PC-3 (cell line): ENCODE results near the gene PEX16.

ENCODE experiments used
- EZH2 ChIP-seq: fragments of 300-600 bp; sonication (generic); IDR thresholded peaks from one replicate; pipeline ENCODE4 v1.6.1; 2017; ENCODE audit warnings: antibody characterized with exemption, mild to moderate bottlenecking, low read length; ENCODE audit not compliant: unreplicated experiment
- TF ChIP-seq, protein P1 (sequence below): fragments of 300-600 bp; sonication (generic); conservative IDR thresholded peaks from 2 replicates; pipeline ENCODE4 v1.5.1; 2017; ENCODE audit warnings: antibody characterized with exemption, low read depth, mild to moderate bottlenecking, low read length

DNA sequence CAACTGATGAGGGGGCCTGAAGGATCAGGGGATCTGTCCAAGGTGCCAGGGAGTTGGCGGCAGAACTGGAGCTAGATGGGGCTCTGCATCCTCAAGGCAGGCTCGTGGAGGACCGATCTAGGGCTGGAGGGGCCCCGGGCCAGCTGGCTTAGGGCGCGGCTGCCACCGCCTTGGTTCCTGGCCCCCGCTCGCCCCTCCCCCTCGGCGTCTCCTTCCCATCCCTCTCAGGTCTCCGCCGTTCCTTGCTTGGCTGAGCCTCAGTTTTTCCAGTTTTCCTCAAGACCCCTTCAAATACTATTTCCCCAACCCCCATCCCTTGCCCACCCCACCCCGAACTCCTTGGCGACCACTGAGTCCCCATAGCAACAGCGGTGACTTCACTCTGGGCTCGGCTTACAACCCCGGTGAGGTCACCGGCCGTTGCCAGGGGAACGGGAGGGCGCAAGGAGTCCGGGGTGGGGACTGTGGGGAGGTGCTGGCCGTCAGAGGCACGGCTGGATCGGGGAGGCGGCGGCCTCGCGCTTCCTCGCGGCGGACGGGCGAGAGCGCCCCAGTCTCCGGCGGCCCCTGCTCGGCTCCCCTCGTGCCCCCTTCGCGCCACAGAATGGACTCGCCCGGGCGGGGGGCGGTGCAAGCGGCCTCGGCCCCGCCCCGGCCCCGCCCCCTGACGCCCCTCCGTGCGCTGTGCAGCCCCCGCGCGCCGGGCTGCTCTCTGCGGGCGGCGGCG lies 18.1 kb downstream of the PEX16 start:
- no peak for TF ChIP-seq EZH2
- TF ChIP-seq, protein P1, sequence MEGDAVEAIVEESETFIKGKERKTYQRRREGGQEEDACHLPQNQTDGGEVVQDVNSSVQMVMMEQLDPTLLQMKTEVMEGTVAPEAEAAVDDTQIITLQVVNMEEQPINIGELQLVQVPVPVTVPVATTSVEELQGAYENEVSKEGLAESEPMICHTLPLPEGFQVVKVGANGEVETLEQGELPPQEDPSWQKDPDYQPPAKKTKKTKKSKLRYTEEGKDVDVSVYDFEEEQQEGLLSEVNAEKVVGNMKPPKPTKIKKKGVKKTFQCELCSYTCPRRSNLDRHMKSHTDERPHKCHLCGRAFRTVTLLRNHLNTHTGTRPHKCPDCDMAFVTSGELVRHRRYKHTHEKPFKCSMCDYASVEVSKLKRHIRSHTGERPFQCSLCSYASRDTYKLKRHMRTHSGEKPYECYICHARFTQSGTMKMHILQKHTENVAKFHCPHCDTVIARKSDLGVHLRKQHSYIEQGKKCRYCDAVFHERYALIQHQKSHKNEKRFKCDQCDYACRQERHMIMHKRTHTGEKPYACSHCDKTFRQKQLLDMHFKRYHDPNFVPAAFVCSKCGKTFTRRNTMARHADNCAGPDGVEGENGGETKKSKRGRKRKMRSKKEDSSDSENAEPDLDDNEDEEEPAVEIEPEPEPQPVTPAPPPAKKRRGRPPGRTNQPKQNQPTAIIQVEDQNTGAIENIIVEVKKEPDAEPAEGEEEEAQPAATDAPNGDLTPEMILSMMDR, result no peak
